Activated CD4-positive, alpha-beta T cell treated with anti-CD3 and anti-CD28 coated beads, Interleukin-2, amount 50 U/mL, for 1 hour (primary cell): ENCODE results near the gene NGEF.

ENCODE experiments used
- DNase-seq: peaks from one replicate; pipeline ENCODE4 v3.0.0-alpha.2; 2020

The NGEF gene

DNA sequence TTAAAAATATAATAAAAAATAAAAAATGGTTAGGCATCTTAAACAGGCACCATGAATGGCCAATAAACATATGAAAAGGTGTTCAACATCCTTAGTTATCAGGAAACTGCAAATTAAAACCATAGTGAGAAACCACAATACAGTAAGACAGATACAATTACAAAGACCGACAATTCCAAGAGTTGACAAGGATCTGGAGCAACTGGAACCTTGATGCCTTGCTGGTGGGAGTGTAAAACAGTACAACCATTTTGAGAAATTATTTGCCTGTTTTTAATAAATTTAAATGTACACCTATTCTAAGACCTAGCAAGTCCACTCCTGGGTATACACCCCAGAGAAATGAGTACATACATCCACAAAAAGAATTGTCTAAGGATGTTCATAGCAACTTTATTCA lies 49.1 kb downstream of the NGEF start:
- no peak for DNase-seq

DNA sequence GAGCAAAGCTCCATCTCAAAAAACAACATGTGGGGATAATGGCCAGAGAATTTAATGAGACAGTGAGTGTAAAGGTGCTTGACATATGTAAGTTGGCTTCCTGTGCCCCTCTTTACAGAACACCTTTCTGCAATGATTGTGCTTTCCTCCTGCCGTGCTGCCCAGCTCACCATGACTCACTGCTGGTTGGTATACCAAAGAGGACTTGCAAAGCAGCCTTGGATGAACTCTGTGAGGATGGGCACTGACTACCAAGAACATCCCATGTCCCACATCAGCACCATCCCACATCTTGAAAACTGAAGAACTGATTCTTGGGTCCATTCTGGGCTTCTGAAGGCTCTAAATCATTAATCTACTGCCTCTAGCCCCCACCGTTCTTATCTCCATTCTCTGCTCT lies 52.2 kb downstream of the NGEF start:
- no peak for DNase-seq

DNA sequence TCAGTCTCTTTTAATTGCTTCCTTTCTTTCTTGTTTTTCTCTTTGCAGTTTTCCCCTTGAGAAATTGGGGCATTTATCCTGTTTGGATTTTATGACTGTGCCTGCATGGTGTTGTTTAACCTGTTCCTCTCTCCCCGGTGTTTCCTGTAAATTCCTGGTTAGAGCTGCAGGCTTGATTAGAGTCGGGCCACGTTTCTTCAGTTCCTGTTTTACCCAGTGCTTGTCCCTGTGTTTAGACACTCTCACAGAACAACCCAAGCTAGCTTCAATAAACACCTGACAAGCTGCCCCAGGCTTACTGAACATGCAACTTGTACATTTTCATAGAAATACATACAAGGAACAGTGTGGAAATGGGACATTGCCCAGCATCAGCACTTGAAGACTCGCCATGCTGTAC lies 53.9 kb downstream of the NGEF start:
- no peak for DNase-seq

DNA sequence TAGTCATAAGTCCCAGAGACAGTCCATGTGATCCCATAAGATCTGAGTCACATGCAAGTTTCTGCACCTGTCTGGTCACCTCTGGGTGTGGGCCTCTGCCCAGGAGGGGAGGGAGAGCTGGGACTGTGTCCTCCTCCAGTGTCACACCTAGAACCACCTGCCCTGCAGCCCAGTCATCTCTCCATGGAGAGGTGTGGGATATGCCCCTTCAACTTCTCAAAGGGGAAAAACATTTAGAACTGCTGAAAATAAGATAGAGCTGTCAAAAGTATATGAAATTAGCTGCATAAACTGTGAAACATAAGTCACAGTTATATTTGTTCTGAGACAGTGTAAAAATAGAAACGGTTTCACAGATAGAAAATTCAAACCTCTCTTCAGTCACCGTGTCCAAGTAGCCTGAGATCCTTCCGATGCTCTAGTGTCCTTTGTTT lies 55.4 kb downstream of the NGEF start:
- no peak for DNase-seq

DNA sequence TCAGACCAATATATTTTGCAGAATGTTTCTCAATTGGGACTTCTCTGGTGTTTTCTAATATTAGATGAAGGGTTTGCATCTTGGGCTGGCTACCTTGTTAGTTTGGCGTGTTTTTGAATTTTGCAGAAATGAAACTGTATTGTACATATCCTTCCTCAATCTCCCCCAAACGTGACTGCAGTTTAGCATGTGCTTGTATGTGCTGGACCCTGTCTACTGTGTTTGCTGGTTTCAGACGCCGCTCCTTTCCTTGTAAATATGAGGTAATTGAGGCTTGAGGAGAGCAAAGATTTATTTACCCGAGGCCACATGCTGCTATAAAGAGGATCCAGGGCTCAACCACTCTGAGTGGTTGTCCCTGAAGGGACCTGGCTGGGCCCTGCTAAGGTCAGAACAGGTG lies 57.2 kb downstream of the NGEF start:
- DNase-seq: no peak

DNA sequence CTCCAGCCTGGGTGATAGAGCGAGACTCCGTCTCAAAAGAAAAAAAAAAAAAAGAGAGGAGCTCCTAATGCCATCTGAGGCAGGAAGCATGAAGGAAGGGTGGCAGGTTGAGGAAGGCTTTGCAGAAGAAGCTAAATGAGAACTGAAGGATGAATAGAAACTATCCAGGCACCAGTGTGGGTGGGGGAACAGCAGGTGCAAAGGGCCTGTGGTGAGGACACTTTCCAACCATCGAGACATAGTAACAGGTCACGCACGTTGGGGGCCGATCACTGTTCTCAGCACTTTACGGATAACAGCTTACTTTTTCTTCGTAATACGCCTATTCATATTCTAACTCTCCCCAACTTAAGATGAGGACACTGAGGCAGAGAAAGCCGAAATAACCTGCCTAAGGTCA lies 58.4 kb downstream of the NGEF start:
- DNase-seq: no peak

DNA sequence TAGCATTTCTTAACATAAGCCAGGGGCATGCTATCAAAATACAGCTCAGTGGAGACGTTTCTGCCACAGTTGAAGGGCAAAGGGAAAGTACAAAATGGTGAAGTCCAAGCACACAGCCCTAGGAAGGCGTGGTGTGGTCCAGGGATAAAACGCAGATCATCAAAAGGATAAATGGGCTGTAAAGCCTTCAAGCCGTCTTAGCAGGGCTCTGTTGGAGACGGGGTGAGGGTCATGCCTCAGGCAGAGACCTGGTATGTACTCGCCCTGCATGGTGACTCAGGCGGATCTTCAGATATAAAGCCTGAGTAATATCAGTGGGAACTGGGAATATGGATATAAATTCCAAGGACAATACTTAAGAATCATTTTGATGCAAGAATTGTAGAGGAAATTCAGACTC lies 61.2 kb downstream of the NGEF start:
- no peak for DNase-seq

DNA sequence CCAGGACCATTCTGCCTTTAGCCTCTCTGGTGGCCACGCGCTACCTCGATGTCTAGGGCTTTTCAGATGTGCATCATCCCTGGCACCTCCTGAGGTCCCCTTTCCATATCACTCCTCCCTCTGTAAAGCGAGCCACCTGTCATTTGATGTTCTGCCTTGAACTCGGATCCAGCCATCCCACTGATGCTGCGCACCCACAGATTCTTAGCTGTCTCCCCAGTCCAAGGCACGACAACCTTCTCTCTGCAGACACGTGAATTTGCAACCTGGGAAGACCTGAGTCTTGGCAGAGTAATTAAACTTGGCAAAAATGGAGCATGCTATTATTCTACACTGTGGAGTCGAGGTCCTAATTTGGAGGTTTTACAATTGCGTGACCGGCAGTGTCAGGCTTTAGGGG lies 61.9 kb downstream of the NGEF start:
- DNase-seq: no peak

DNA sequence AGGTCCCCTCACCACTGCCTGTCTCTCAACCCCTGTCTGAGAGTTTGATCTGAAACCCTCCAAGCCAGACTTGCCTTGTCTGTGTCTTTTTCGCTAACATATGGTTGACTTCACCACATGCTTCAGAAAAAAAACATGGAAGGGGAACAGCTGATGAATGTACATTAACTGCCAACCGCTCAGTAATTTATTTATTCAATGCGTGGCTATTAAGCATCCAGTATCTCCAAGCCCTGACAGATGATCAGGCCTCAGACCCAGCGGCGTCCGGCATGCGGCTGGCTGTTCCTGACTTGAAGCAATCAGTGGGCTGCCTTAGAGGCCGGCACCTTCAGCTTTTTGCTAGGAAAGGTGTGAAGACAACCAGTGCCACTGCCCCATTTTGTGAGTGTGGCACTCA lies 62.3 kb downstream of the NGEF start:
- no peak for DNase-seq

DNA sequence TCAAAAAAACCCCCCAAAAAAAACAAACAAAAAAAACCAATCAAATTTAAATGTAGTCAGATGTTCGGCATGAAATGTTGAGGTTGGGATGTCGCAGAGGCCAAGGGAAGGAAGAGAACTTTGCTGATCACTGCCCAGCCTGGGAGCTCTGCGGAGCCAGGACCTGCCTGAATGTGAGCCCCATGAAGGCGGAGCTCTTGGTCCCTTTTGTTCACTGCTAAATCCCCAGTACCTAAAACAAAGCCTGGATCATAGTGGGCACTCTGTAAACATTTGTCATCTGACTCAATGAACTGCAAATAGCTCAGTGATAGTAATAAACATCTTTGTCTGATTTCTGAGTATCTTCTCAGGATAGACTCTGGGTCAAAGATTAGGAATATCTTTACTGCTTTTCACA lies 64.0 kb downstream of the NGEF start:
- DNase-seq: no peak

DNA sequence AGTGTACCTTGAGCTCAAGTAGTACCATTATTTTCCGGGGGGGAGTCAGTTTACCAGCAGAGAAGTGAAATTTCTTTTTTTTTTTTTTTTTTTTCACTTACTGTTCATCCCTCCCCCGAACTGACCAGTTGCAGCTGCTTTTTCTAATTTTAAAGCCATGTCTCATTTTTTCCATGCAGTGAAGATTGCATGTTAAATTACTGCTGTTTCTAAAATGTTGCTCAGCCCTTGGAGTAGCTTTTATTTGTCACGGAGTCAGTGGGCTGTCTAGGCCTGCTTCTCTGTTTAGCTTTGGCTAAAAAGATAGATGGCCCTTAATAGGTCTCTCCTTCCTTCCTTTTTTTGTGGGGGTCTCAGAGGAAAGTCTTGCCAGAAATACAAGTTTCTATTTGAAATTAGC lies 70.2 kb downstream of the NGEF start:
- DNase-seq: no peak

DNA sequence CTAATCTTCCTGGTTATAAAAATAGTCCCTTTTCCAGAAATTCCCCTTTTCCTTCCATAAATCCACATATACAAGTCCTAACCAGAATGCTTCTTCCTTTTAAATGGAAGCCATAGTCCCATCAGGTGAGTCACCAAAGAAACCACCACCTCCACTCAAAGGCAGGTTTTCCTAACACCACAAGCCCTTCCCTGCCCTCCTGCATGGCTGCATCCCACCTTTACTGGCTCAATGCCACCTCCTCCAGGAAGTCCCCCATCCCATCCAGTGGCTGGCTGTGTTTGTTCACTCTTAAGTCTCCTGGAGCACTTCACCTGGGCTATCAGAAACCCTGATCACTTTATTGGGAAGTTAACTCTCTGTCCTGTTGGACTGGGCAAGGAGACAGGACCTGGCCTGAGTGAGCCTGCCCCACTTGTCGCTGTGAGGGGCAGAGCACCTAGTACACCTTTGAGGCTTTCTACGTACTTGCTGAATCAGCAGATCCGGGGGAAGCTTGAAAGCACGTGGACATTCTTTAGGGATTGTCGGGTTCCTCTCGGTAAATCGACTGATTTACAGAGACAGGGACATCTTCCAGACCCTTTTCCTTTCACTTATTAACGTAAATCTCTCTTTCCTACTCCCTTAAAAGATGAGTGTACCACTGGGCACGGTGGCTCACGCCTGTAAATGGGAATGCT lies 71.0 kb downstream of the NGEF start:
- no peak for DNase-seq

DNA sequence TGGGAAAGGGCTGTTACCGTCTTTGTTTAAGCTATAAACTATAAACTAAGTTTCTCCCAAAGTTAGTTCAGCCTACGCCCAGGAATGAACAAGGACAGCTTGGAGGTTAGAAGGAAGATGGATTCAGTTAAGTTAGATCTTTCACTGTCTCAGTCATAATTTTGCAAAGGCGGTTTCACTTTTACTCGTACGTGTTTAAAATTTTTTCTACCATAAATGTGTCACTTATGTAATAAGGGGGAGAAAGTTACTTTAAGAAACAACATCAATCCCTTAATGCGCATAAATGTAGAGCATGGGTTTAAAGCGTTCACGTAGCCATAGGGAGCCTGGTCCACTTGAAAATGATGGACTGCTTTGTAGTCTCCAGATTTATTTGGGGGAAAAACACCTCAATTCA lies 71.7 kb downstream of the NGEF start:
- no peak for DNase-seq

DNA sequence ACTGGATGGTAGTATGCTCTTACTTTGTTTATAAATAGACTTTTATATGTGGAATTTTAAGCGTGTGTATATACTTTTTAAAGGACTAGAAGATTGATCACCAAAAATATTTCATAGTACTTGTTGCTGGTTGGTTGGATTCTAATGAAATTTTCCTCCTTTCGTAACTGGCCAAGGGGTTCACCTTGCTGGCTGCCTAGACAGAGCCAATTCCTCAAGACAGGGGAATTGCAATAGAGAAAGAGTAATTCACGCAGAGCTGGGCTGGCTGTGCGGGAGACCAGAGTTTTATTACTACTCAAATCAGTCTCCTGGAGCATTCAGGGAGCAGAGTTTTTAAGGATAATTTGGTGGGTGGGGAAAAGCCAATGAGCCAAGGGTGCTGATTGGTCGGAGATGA lies 72.3 kb downstream of the NGEF start:
- no peak for DNase-seq

DNA sequence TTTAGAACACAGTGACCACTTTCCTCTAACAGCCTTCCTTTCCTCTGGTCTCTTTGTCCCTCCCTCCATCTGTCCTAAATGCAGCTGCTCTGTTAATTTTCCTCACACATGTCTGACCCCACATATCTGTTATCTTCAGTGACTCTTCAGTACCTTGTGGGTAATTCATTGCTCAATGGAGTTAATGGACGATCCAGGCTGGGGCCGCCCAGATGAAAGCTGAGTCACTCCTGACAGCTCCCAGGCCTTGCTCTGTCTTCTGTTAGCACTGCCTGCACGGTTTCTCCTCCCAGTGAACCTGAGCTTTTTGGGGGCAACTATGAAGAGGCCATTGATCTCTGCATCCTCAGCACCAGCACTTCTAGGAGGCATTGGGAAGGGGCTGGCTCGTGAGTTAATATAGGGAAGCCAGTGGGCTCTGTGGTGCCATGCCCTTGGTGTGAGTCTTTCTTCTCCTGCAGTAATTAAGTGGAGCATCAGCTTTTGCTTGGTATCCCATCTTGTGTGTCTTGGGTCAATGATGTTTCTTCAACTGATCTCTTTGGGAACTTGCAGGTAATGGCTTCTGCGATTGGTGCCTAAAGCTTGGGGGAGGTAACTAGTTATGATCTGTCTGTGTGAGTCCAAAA lies 75.7 kb downstream of the NGEF start:
- no peak for DNase-seq

DNA sequence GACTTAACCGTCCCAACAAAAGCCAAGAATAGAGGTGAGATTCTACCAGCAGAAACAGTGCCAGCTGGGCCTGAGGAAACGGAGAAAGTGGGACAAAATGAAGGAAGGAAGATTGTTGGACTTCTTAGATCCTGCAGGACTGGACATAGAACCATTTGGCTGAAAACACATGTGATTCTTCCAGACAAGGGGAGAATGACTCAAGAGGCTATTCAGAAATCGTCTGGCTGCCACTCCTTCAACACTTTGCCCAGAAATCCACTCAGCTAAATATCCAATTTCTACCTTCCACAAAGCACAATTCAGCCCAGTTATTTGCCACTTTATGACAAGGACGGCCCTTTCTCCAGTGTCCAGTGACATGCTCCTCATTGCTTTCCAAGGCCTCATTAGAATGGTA lies 81.4 kb downstream of the NGEF start:
- DNase-seq: no peak

DNA sequence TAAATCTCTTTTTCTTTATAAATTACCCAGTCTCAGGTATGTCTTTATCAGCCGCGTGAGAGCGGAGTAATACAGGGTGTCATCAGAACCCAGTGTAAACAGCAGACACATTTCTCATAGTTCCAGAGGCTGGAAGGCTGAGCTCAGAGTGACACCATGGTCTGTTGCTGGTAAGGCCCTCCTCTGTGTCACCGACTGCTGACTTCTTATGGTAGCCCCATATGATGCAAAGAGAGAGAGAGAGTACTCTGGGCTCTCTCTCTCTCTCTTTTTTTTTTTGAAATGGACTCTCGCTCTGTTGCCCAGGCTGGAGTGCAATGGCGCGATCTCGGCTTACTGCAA lies 83.0 kb downstream of the NGEF start:
- no peak for DNase-seq

DNA sequence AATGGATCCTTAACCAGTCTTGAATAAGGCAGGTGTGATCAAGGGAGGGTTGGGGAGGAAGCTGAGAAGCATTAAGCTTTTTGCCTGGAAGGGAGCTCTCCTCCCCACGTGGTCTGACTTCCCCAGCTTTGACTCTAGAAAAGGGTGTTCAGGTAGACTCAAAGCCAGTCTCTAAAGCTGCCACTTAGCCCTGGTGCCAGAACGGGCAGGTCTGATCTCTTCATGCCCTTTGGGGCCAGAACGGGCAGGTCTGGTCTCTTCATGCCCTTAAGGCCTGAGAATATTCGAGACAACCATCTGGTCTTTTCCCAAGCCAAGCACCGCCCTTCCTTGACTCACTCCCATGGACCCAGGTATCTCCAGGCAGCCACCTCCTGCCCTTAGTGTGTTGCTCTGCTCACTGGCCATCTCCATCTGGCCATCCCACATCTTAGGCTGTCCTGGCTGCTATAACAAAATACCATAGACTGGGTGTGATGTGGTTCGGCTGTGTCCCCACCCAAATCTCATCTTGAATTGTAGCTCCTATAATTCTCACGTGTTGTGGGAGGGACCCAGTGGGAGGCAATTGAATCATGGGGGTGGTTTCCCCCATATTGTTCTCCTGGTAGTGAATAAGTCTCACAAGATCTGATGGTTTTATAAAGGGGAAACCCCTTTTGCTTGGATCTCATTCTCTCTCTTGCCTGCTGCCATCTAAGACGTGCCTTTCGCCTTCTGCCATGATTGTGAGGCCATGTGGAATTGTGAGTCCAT lies 83.6 kb downstream of the NGEF start:
- DNase-seq: no peak

DNA sequence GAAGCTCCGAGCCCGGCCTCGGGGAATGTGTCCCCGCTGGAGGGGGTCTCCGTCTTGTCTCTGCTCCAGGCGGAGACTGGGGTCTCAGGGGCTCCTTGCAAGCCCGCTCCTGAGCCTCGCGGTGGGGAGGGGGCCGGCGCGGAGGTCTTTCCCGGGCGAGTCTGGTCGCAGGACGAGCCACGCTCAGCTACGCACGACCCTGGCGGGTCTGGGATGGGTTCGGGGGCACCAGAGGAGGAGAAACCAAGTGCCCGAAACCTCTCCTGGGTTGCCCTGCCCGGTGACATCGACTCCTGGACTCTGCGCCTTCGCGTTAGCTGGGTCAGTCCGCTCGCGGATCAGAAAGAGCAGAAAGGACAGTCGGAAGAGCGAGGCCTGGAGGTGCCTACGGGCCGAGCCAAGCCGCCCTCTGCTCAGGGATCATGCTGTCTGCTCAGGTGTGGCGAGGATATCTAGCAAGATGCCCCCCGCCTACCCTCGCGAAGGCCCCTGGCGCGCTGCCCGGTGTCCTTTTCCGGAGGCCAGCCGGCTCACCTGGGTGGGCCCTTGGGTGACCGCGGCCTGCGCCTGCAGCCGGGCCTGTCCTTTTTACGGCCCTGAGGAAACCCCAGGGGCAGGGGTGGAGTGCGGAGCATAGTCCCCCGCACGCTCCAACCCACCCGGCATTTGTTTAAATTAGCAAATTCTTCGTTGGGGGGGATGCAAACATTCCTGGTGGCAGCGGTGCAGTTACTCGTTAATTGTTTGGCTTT lies 84.3 kb downstream of the NGEF start:
- no peak for DNase-seq

DNA sequence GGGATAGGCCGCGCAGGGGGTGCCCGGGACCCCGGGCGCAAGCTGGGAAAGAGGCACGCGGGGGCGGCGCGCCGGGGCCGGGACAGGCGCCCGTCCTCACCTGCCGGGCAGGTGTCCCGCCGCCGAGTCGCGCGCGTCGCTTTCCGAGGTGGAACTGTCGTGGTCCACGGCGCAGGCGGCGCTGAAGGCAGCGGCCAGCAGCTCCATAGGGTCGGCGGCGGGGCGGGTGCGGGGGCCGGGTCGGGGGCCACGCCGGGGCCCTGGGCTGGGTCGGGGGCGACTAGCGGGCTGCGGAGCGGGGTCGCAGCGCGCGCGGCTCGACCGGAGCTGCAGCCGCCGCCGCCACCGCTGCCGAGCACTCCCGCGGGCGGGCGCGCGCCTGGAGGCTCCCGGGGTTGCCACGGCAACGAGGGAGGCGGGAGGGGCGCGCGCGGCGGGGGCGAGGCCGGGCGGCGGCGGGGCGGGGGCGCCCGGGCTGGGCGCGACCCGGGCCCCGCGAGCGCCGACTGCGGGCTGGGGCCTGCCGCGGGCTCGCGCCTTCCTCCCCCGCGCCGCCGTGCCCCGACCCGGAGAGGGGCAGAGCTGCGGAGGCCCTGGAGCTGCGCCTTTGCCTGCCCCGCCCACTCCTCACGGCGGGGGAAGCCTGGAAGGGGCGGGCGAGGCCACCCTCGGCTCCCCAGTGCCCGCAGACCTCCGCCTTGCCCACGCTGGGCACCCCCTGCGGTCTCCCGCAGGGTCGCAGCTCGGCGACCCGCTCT lies 85.1 kb downstream of the NGEF start:
- no peak for DNase-seq

DNA sequence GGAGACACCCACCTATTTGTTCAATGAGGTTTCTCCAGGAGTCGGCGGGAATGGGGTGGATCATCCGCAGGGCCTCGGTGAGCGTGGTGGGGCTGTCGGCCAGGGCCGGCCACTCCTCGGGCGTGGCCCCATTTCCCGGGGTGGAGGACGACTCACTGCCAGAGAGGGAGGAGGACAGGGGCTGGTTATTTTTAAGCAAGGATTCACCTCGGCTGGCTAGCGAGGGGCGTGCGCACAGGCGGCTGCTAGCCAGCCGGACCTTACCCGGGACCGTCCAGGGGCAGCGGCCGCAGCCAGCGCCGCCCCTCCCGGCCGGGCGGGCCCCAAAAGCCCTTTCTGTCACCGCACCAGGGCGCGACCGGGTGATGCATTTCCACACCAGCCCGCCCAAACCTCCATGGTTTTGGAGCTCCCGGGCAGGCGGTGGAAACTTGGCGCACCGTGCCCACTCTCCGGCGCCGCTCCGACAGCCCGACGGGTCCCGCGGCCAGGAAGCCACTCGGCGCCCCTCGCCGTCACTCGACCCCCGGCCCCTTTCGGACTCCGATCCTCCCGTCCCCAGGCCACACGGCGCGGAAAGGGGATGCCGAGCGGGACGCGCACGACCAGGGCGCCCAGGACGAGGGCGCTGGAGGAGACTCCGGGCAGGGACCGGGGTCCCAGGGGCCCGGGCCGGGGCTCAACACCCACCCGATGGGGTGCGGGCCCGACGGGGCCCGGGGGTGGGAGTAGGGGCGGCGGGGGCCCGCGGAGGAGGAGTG lies 85.8 kb downstream of the NGEF start:
- DNase-seq: no peak

DNA sequence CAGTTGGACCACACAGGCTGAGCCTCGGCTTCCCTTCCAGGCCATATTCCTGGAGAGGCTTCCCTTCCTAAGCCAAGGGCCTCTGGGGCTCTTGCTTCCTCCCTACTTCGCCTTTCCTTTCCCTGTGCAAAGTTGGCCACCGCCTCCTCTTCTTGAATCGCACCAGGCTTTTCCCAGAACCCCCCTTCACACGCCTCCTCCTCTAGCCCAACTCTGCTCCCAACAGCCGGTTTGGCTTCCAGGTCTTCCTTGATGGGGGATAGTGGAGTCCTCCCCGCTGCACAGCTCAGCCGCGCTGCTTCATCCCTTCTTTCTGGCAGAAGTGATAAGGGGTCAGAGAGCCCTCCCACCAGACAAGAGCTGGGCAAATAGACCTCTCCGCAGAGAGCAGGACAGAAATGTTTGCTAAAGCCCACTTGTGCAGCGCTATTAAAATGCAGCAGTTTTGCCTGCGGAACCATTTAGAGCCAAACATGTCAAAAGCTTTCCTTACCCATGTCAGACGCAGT lies 86.6 kb downstream of the NGEF start:
- DNase-seq: no peak
